NCI-H1436 (cell line): ENCODE results near the gene SLAIN1.

Experiments used
- DNase-seq: peaks from one replicate; lab custom pipeline; 2025; lab: John Stamatoyannopoulos, UW

The SLAIN1 gene

DNA sequence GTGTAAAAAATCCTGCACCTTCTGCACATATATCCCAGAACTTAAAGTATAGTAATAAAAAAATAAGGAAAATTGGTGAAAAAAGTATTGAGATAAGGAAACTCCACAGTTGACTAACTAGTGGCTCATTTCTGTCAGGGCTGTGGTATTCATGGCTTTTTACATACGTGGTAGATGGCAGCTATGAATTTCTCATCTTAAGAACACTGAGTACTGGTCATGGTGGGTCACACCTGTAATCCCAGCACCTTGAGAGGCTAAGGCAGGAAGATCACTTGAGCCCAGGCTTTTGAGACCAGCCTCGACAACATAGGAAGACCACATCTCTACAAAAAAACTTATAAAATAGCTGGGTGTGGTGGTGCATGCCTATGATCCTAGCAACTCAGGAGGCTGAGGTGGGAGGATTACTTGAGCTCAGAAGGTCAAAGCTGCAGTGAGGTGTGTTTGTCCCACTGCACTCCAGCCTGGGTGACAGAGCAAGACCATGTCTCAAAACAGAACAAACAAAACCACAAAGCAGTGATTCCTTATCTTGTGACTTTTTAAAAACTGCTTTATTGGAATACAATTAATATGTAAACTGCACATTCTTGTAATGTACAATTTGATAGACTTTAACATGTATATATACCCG, 16.8 kb downstream of the SLAIN1 start:
- no peak for DNase-seq

DNA sequence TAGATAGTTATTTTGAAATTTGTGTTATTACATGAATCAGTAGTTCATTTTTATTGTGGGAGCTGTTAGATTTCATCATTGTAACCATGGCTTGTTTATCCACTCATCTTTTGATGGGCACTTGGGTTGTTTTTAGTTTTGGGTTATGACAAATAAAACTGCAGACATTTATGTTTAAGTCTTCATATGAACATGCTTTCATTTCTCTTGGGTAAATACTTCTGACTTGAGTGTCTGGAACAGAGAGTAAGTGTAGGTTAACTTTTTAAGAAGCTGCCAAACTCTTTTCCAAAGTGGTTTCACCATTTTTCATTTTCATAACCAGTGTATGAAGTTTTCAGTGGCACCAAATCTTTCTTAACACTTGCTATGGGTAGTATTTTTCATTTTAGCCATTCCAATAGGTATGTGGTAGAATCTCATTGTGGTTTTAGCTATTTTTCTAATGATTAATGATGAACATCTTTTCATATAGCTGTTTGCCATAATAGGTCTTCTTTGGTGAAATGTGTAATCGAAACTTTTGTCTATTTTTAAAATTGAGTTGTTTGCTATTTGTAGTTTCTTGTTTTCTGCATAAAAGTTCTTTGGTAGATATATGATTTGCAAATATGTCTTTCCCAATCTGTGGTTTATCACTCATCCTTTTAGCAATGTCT, 17.9 kb downstream of the SLAIN1 start:
- DNase-seq: no peak

DNA sequence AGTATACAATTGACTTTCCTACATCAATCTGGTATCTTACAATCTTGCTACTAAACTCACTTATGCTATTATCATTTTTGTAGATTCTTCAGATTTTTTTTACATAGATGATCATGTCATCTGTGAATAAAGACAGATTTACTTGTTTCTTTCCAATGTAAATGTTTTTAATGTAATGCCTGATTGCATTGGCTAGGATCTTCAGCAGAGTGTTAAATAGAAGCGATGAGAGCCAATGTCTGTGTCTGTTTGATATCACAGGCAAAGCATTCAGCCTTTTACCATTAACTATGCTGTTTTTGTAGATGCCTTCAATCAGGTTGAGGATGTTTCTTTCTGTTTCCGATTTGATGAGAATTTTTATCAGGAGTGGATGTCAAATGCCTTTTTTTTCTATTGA, 19.2 kb downstream of the SLAIN1 start:
- DNase-seq: no peak

DNA sequence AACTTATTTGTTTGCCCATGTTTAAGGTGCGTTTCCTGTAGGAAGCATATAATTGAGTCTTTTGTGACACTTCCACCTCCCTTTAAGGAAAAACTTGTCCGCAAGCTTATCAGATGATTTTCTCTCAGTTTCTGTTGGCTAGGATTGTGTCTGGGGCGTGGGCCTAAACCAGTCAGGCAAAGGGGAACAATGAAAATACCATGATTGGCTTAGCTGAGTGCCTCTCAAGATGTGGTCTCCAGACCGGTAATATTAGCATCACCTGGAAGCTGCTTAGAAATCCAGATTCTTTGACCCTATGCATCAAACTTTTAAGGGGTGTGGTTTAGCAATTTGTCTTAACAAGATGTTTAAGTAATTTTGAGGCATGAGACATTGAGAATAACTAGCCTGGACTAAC, 20.0 kb downstream of the SLAIN1 start:
- DNase-seq: no peak

DNA sequence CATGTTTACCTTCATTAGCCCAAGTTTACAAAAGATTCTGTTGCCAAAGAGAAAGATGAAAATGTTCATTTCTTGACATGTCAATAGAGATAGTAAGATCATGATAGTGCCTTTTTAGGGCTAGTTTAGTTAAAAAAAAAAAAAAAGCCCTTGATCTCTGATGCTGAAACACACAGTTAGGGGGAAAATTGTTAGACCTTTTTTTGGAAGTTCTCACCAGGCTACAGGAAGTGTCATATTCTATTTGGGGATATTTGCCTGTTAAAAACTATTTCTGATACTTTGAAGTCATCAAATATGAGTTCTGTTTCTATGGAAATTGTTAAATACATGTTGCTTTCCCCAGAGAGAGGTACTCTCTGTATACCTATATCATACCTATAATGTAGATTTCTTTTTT, 21.6 kb downstream of the SLAIN1 start:
- DNase-seq: no peak

DNA sequence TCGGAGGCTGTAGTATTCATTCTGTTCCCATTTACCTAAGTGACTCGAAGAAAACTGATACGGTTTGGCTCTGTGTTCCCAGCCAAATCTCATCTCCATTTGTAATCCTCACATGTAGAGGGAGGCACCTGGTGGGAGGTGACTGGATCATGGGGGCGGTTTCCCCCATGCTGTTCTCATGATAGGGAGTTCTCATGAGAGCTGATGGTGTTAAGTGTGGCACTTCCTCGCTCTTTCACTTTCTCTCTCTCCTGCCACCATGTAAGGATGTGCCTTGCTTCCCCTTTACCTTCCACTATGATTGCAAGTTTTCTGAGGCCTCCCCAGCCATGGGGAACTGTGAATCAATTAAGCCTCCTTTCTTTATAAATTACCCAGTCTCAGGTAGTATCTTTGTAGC, 23.5 kb downstream of the SLAIN1 start:
- DNase-seq: no peak

DNA sequence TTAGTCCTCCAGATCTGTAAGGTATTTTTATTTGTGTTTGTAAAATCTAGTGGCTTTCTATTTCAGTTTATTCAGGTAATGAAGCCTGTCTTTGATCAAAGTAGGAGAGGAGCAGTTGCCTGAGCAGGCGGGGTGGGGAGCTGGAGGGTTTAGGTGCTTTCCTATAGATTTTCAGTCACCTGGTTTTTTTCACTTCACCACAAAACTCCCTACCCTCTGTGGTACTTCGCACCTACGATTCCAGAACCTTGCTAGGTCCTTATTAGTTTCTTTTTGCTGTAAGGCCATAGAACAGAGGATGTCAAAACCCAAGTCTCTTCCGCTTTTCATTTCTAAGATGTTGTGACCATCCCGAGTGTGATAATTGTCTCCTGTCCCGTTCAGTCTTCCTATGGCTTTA, 26.6 kb downstream of the SLAIN1 start:
- no peak for DNase-seq

DNA sequence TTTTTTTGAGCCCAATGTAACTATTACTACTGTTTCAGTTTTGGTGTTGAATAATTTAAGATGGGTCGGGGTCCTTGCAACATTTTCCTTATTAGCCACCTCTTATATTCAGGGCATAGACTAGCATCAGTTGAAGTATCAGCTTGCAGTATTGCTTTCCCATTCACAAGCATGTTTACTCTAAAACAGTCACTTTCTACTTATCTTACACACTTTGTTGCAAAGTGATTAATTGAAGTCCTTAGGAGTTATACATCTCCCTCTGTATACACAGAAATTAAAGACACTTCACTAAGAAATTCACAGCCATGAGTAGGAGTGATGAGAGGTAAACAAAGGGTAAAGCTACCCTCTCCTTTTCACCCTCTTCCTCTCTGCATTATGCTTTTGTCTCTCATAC, 27.6 kb downstream of the SLAIN1 start:
- no peak for DNase-seq

DNA sequence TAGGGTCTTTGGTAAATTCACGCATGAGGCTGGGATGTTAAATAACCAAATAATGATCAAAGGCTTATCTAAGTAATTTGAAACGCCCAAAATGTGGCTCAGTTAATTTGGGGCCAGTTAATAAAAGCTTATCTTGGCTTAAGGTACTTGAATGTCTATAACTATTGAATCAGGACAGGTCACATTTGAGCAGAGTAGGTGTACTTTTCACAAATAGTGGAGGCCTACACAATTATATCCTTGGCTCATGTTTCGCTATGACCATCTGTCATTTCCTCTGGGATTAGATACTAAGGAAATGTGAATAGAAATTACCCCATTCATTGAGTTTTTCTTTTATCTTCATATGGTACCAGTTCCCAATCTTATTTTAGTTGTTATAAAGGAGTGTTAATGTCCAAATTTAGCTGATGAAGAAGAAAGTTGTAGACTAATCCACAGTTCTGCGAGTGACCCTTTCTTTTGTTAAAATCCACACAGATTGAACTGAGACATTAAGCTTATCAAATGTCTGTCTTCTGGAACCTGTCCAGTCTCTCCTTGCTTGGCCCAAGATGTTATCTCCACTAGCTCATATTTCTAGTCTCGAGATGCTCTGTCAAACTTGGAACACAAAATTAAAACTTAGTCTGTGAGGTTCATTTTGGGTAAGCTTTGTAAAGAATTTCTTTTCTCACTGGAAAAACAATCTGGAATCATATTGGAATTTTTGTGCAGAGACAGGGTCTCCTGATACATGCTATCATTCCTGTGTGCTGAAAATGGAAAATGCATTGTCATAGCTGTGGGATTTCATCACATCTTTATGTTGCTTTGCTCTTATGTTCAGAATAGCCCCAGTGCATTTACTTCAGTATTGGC, 31.0 kb downstream of the SLAIN1 start:
- no peak for DNase-seq

DNA sequence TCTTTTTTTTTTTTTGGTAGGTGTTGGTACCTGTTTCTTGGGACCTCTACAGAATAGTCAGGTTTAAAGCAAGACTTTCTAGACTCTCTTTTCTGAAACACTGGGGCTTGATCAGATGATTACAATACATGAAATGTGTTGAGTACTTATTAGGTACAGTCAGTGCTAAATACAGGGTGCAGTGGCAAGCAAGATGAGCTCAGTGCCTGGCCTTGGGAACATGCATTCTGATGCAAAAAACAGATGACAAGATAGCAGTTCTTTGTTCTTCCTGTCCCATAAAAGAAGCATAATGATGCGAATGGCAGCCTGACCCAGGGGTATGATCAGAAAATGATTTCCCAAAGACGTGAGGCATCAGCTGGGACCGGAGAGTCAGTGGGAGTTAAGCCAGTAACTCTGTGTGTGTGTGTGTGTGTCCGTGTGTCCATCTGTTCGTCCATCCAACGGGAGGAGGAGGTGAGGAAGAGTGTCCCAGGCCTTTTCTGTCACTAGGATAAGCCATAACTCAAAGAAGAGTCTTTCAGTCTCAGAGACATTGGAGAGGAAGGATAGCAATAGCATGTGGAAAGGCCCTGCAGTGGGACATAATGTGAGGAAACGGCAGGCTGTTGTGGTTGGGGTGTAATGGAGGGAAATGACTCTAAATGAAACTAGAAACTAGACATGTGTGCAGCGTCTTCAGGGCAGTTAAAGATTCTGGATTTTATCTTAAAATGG, 32.2 kb downstream of the SLAIN1 start:
- DNase-seq: no peak

DNA sequence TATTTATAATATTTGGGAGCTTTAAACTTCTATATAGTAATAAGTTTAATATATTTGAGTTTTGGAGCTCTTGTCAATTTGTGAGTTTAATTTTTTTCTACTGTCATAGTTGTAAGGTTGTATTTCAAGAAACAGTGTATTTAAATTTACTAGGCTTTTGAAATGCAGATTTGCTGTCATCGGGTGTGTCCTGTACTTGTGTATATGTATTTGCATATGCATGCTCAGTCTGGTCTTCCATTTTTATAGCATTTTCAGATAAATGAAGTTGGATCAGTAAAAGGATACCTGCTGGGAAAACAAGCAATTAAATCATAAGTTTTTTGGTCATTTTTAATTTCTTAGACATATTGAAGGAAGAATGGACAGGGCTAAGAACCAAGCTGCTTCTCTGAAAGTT, 33.1 kb downstream of the SLAIN1 start:
- DNase-seq: no peak

DNA sequence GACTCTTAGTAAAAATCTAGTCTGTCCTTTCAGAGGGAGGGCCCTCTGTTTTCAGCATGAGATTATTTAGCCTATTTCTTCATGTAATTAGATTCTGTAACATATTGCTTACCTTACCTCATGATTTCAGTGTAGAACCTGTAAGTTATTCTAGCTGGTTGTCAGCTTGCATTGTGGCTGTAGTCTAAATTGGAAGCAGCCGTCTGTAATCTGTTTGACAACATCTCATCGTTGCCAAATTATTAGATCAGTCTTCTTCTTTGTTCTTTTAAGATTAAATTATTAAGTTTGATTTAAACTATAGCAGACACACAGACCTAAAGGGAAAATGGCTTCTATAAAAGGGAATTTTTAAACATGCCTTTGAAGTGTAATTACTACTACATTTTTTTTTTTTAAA, 34.8 kb downstream of the SLAIN1 start:
- DNase-seq: no peak

DNA sequence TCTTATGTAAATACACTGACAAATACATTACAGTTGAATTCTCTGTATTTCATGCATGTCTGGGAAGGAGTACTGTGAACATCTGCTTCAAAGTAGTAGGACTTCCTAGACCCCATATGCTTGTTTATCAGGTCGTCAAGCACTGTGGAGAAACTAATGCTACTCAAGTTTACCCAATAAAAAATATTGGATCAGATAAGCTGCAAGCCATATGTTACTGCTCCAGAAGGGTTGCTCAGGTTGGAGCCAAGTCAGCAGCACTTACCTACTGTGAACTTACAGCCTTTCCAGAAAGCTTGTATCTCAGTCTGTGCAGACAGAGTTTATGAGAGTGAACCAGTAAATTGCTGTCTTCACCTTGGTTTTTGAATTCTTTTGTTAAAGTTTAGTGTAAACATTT, 36.2 kb downstream of the SLAIN1 start:
- DNase-seq: no peak

DNA sequence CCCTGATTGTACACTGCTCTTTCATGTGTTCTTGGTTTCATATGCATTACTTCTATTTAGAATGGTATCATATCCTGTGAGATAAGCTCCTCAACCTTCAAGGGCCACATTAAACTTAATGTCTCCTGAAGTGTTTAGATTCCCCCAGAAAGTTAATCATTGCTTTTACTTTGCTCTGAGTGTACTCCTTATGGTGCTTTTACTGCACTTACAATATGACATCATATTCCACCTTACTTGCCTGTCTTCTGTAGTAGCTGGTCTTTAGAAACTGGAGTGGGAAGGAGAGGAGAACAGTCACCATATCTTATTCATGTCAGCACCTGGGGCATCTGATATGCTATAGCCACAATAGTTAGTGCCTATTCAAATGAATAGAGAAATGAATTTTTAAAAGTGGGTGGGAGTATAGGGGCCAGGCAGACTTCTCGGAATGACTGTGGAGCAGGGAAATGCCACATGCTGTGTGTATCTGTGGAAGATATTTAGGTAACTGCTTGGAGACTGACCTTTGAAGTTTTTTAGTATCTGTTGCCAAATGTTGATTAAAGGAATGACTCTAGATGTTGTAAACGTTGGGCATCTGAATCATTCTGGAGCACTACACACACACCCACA, 40.2 kb downstream of the SLAIN1 start:
- DNase-seq: no peak

DNA sequence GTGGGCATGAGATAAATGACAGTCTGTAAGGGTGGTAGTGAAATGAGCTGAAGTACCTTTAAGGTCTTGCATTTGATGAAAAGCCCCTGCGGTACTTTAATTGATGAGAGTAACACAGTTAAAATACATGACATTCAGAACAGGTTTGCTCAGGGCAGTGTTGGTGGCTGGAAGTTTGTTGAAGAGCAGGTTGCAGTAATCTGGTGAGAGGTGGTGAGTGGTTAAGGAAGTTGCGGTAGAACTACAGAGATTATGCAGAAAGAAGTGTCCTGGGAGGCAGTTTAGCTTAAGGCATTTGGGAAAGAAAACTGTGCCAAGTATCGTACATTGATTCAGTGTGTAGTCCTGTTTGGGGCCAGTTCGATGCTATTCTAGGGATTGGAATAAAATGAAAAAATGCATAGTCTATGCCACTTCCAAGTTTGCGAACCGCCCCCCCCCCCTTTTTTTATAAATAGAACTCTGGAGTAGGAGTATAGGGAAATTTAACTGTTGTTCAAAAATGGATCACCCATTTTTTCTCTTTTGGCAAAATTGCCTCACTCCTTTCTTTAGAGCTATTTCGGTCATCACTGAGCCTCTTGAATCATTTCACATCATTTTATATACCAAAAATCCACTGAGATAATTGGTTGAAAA, 42.7 kb downstream of the SLAIN1 start:
- no peak for DNase-seq

DNA sequence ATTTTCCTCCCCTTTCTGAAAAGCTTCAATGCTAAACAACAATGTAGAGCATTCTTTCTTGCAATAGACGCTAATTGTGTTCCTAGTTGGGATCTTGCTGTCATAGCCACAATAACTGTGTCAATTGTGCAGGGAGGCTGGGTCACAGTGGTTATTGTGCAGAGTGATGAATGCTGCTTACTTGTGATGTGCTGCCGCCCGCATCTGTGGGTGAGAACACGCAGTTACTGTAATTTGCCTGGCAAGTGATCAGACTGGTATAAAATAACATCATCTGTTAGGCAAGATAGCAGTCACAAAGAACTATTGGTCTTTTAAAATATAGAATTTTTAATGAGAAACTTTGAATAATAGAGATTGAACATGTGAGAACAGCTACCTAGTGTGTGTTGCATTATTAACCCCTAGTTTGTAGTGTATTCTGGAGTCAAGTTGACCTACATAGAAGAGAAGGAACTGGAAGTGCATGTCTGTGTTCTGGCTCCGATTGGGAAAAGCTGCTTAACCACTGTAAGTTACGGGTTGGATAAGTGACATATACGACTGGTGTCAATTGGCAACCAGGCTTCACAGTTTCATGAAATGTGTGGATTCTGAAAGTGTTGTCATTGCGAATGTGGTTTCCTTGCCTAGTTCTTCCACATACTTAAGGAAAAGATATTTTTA, 43.6 kb downstream of the SLAIN1 start:
- no peak for DNase-seq

DNA sequence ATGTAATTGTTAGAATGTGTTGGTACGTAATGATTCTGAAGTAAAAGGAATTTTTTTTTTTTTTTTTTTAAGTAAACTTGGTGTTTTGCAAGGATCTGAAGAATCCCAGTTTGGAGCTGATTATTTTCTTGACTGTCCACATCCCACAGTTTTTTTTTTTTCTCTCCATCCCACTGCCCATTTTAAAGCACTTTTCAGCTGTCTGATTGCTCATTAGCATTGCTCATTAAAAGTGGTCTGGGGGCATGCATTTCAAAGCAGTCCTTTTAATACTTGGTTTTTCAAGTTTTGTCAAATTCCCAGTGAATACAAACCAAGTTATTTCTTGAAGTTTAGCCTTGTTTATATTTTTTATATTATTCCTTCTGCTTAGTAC, 44.1 kb downstream of the SLAIN1 start:
- DNase-seq: no peak

DNA sequence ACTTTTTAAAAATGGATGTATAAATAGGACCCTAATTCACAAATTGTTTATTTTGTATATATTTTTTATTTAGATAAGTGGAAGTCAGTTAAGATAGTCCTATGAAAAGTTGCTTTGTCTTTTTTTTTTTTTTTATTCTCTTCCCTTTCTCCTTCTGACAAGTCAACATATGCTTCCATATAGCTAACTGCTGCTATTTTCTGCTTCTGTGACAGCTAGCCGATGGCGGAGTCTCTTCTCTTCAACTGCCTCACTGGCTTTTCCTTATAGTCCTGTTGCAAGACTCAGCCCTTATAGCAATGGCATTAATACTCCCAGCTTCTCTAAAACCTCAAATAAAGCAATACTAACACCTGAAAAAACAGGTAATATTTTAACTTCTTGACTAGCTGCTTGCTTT, 45.3 kb downstream of the SLAIN1 start:
- no peak for DNase-seq

DNA sequence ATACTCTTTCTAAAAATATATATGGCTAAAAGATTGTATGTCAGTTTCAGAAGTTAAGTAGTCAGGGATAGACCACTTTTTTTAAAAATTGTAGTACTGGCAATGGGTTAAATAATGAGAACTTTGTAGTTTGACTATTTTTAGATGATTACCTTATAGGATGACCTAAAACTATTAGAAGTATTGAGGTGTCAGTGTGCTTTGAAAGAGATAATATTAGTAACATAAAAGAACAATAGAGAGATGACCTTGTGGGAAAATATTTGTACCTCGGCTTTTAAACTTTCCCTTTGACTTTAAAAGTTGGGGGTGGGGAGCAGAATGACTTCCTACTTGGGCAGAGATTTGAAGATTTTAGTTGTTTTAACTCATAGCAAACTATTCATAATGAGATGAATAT, 48.3 kb downstream of the SLAIN1 start:
- DNase-seq: no peak

DNA sequence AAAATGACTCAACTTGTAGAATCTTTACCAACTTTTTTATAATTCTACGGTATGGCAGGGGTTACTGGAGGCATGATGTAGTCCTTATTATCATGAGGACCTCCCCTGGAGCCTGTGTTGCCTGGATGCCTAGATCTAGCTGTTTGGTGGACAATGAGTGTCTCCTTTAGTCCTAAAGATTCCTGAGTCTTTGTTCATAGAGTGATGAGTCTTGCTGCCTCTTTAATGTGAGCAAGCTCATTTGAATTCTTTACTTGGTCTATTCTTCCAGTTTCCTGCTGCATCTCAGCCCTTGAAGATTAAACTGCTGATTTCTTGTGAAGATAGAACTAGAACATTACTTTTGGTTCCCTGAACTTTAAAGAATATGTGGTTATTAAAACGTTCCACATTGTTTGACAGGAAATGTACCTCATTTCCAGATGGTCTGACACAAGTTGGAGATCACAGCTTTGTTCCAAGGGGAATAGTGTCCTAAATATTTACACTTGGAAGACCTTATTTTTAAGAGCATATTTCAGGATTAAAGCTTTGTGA, 51.9 kb downstream of the SLAIN1 start:
- no peak for DNase-seq
